ENCODE results near the gene EEF1A2. TPM values are rescaled to one million over a fixed set of nuclear protein-coding genes. Genes with fewer than 3 reads are reported as not detected.

EEF1A2 gene
- total RNA-seq, 2 donors from 2014 or later, result 1.3 to 1.8 TPM

GRCh38 chr20:63538204-63539091 is 39.6 kb upstream of the EEF1A2 start:
- DNase-seq, result peak; percentile 92 to 95
- ATAC-seq, result peak; percentile 37

GRCh38 chr20:63537525-63538203 is 38.8 kb upstream of the EEF1A2 start:
- peak; percentile 94 to 98 for DNase-seq
- ATAC-seq, result peak; percentile 59
- intact Hi-C loops (cut with DNase I, micrococcal nuclease), result loop anchor here (5.0 to 10.0 kb wide), 2 partner anchors 435 to 437 kb away; partner anchors contain the start of gene SAMD10 (in 1 of the 2)

More at GRCh38 chr20:63538204-63539091, 39.6 kb upstream of the EEF1A2 start:
- intact Hi-C loops (cut with DNase I, micrococcal nuclease), result loop anchor here (5.0 to 10.0 kb wide), 2 partner anchors 434 to 436 kb away; partner anchors contain the start of gene SAMD10 (in 1 of the 2)

GRCh38 chr20:63536997-63537524 is 38.2 kb upstream of the EEF1A2 start, which contains the start of gene PTK6:
Gene PTK6, minus strand, starts transcription at chr20:63537376. Its CDS starts 62 bp downstream, at chr20:63537314.
- intact Hi-C loops (cut with DNase I, micrococcal nuclease), result loop anchor here (5.0 to 10.0 kb wide), 2 partner anchors 435 to 438 kb away; partner anchors contain the start of gene SAMD10 (in 1 of the 2)
- peak; percentile 89 to 90 for DNase-seq
- ATAC-seq, result peak; percentile 49

GRCh38 chr20:63536241-63536977 is 37.5 kb upstream of the EEF1A2 start:
- intact Hi-C loops (cut with DNase I, micrococcal nuclease), result loop anchor here (5.0 to 10.0 kb wide), 2 partner anchors 436 to 438 kb away; partner anchors contain the start of gene SAMD10 (in 1 of the 2)
- DNase-seq, result peak in 1 of 2 donors; percentile 61
- peak; percentile 2 for ATAC-seq

- ATAC-seq (peak; percentile 46), DNase-seq (peak; percentile 85 to 93)
- intact Hi-C loops (cut with DNase I, micrococcal nuclease), result loop anchor here (5.0 to 10.0 kb wide), 2 partner anchors 437 to 440 kb away; partner anchors contain the start of gene SAMD10 (in 1 of the 2)
These were observed 36.2 kb upstream of the EEF1A2 start for GRCh38 chr20:63534831-63535651.

GRCh38 chr20:63534427-63534830 is 35.5 kb upstream of the EEF1A2 start:
- intact Hi-C loops (cut with DNase I, micrococcal nuclease), result loop anchor here in 1 of 2 donors (10.0 kb wide), 1 partner anchor 440 kb away; the partner anchor contains the start of gene SAMD10
- ATAC-seq, result no peak
- peak in 1 of 2 donors; percentile 32 for DNase-seq

- DNase-seq (peak; percentile 84 to 89), ATAC-seq (peak; percentile 27)
- intact Hi-C loops (cut with DNase I, micrococcal nuclease), result loop anchor here in 1 of 2 donors (10.0 kb wide), 1 partner anchor 441 kb away; the partner anchor contains the start of gene SAMD10
These were observed 35.0 kb upstream of the EEF1A2 start for GRCh38 chr20:63533871-63534393.

GRCh38 chr20:63533388-63533787 is 34.5 kb upstream of the EEF1A2 start:
- DNase-seq (peak; percentile 11 to 31), ATAC-seq (no peak)
- intact Hi-C loops (cut with DNase I, micrococcal nuclease), result loop anchor here in 1 of 2 donors (10.0 kb wide), 1 partner anchor 441 kb away; the partner anchor contains the start of gene SAMD10

GRCh38 chr20:63532449-63532971 is 33.6 kb upstream of the EEF1A2 start:
- DNase-seq, result peak; percentile 11 to 27
- intact Hi-C loops (cut with DNase I, micrococcal nuclease), result loop anchor here in 1 of 2 donors (10.0 kb wide), 1 partner anchor 442 kb away; the partner anchor contains the start of gene SAMD10
- no peak for ATAC-seq

- no peak for ATAC-seq
- intact Hi-C loops (cut with DNase I, micrococcal nuclease), result loop anchor here in 1 of 2 donors (10.0 kb wide), 1 partner anchor 443 kb away; the partner anchor contains the start of gene SAMD10
- DNase-seq, result peak; percentile 10 to 21
These were observed 33.0 kb upstream of the EEF1A2 start for GRCh38 chr20:63531686-63532448.

- ATAC-seq (peak; percentile 41), DNase-seq (peak; percentile 75 to 77)
- intact Hi-C loops (cut with DNase I, micrococcal nuclease), result loop anchor here in 1 of 2 donors (10.0 kb wide), 1 partner anchor 444 kb away; the partner anchor contains the start of gene SAMD10
These were observed 31.9 kb upstream of the EEF1A2 start for GRCh38 chr20:63530788-63531160.

GRCh38 chr20:63529861-63530787 is 31.2 kb upstream of the EEF1A2 start:
- intact Hi-C loops (cut with DNase I, micrococcal nuclease), result loop anchor here in 1 of 2 donors (10.0 kb wide), 1 partner anchor 445 kb away; the partner anchor contains the start of gene SAMD10
- DNase-seq (no peak), ATAC-seq (no peak)

GRCh38 chr20:63529180-63529860 is 30.4 kb upstream of the EEF1A2 start:
- intact Hi-C loops (cut with DNase I, micrococcal nuclease), result no loop called here
- ATAC-seq (no peak), DNase-seq (peak in 1 of 2 donors; percentile 10)

- intact Hi-C loops (cut with DNase I, micrococcal nuclease), result no loop called here
- DNase-seq, result no peak
- no peak for ATAC-seq
These were observed 28.3 kb upstream of the EEF1A2 start for GRCh38 chr20:63527184-63527583.
